AG09319 (cell line): ENCODE results near the gene EDIL3.
A peak's percentile ranks its signal among the peaks of the same experiment; 100 is the strongest.
"Not testable (repeated sequence)": the region's sequence is repeated elsewhere in the genome, so short reads cannot be mapped to it uniquely, and the experiment has no call there.

ENCODE experiments used
- DNase-seq: peaks from one replicate; pipeline ENCODE4 v3.0.0-alpha.2; 2010; ENCODE audit warnings: low read depth; ENCODE audit errors: extremely low read depth
- CTCF ChIP-seq: IDR thresholded peaks from 2 replicates; pipeline ENCODE4 v1.5.1; 2011; ENCODE audit warnings: low read depth, mild to moderate bottlenecking, inconsistent platforms, low read length, moderate library complexity

Gene EDIL3

GRCh38 chr5:84036842-84037241 lies 347.8 kb downstream of the EDIL3 start:
- DNase-seq: no peak
- no peak for TF ChIP-seq CTCF

GRCh38 chr5:84032324-84032723 lies 352.4 kb downstream of the EDIL3 start:
- DNase-seq: peak; percentile 3
- no peak for TF ChIP-seq CTCF

- no peak for TF ChIP-seq CTCF
Measured at GRCh38 chr5:84028093-84028492, 356.6 kb downstream of the EDIL3 start.

GRCh38 chr5:84018521-84018920 lies 366.2 kb downstream of the EDIL3 start:
- DNase-seq: not testable (repeated sequence)

More at GRCh38 chr5:84028093-84028492, 356.6 kb downstream of the EDIL3 start:
- DNase-seq: no peak

GRCh38 chr5:84017523-84018172 lies 367.0 kb downstream of the EDIL3 start:
- TF ChIP-seq CTCF: no peak
- DNase-seq: no peak

GRCh38 chr5:84016085-84016484 lies 368.6 kb downstream of the EDIL3 start:
- no peak for TF ChIP-seq CTCF

GRCh38 chr5:84014966-84015365 lies 369.7 kb downstream of the EDIL3 start:
- TF ChIP-seq CTCF: no peak
- DNase-seq: no peak

More at GRCh38 chr5:84016085-84016484, 368.6 kb downstream of the EDIL3 start:
- DNase-seq: no peak

GRCh38 chr5:83993803-83994202 lies 390.9 kb downstream of the EDIL3 start:
- DNase-seq: no peak

More at GRCh38 chr5:83993803-83994202, 390.9 kb downstream of the EDIL3 start:
- TF ChIP-seq CTCF: no peak
